RWPE1 (cell line): Measurements from ENCODE around the gene SH2B3.

Experiments
- CTCF ChIA-PET: fragments of 350-600 bp; sonication (Branson Sonifier 250); formaldehyde crosslinking; extraction: SDS; loops from one replicate; lab custom pipeline; 2021; lab: Yijun Ruan, JAX
- POLR2A ChIA-PET: fragments of 400-600 bp; formaldehyde crosslinking; extraction: SDS; loops from one replicate; lab custom pipeline; 2020; ENCODE audit warnings: antibody characterized with exemption; ENCODE audit not compliant: low non-redundant PET; lab: Yijun Ruan, JAX
- DNase-seq: peaks from one replicate; pipeline ENCODE4 v3.0.0; 2012; ENCODE audit warnings: low spot score
- H3K27ac ChIP-seq: fragments of 450-650 bp; 2 replicates; pipeline ENCODE4 v1.5.1; 2017
- CTCF ChIP-seq: fragments of 450-650 bp; conservative IDR thresholded peaks from 2 replicates; pipeline ENCODE4 v1.5.1; 2017; ENCODE audit warnings: low read depth, mild to moderate bottlenecking

The SH2B3 gene

DNA sequence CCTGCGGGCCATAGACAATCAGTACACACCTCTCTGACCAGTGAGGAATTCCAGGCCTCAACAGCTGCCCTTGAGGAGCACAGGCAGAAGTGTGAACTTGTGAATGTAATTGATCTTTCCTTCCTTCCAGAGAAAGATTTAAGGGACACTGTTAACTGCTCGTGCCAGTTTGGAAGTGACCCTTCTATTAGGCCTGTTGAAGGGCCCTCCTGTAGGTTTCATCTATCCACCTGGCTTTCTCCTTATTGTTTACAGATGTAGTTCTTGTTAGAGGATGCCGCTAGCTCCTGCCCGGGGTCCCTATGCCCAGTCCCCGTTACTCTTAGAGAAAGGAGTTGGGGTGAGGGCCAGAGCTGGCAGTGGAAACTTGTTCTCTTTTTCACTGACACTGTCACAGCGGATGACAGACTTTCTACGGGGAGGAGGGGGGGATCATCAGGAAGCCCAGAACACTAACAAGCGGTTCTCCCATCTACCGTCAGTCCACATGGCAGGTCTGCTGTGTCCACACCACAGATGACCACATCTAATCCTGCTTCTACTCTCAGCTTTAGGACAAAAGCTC, 42.6 kb downstream of the SH2B3 start:
- ChIA-PET POLR2A (no interaction called here), CTCF (interaction anchor here (0.6 to 3.2 kb wide), 3 partner anchors 41 to 113 kb away, joined by 4 to 16 read pairs (median 4); no protein-coding TSS in a partner anchor)
- DNase-seq, result no peak
- H3K27ac ChIP-seq, result peak overlapping the region; percentile 75; the same call in 1 of the 2 replicates
- TF ChIP-seq CTCF, result no peak

- H3K27ac ChIP-seq, result peak overlapping the region; percentile 75; the same call in 1 of the 2 replicates
- ChIA-PET CTCF (interaction anchor here (0.6 to 3.2 kb wide), 3 partner anchors 42 to 120 kb away, joined by 3 to 16 read pairs (median 4); no protein-coding TSS in a partner anchor), POLR2A (no interaction called here)
- TF ChIP-seq CTCF, result no peak
- DNase-seq, result no peak
Observed at GRCh38 chr12:111448846-111449790, 43.4 kb downstream of the SH2B3 start.

- no peak for TF ChIP-seq CTCF
- H3K27ac ChIP-seq, result no peak overlapping the region
- DNase-seq, result no peak
- POLR2A ChIA-PET, result no interaction called here
- CTCF ChIA-PET, result interaction anchor here (1.6 to 3.2 kb wide), 3 partner anchors 16 to 119 kb away, joined by 8 to 16 read pairs (median 12); no protein-coding TSS in a partner anchor
Observed at GRCh38 chr12:111450676-111451075, 45.0 kb downstream of the SH2B3 start.

DNA sequence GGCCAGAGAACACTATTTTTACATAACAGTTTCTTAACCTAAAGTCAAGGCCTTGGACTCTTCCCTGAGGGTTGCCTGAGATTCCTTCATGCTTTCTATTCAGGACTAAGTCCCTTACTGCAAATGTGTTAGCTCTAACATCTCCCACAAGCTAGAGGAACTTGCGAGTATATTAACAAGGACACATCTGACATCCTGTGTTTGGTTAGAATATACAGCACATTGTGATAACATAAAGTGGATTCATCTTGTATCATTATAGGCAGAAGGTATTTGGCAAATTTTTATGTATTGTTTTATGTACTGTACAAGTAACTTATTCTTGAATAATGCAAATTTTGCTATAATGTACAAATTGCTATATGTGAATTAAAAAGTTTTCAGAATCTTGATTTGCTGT, 45.5 kb downstream of the SH2B3 start:
- no peak for DNase-seq
- H3K27ac ChIP-seq, result no peak overlapping the region
- CTCF ChIA-PET, result interaction anchor here (0.9 to 3.2 kb wide), 14 partner anchors 16 to 120 kb away, joined by 3 to 33 read pairs (median 6); partner anchors contain the start of gene SH2B3
- TF ChIP-seq CTCF, result no peak
- POLR2A ChIA-PET, result no interaction called here

- DNase-seq, result peak; percentile 26
- TF ChIP-seq CTCF, result peak; percentile 75
- CTCF ChIA-PET, result interaction anchor here (0.5 to 2.2 kb wide), 18 partner anchors 9 to 183 kb away, joined by 3 to 33 read pairs (median 4); partner anchors contain the start of gene SH2B3
- no peak overlapping the region for H3K27ac ChIP-seq
- POLR2A ChIA-PET, result no interaction called here
Observed at GRCh38 chr12:111451649-111452129, 46.0 kb downstream of the SH2B3 start.
